H1 (cell line): ENCODE measurements around the gene TMPRSS9. TPM values are rescaled to one million over a fixed set of nuclear protein-coding genes. Genes with fewer than 3 reads are reported as not detected.
"Not testable (repeated sequence)": the region's sequence is repeated elsewhere in the genome, so short reads cannot be mapped to it uniquely, and the experiment has no call there.

ENCODE experiments used
- CTCF ChIA-PET: fragments of 300-600 bp; sonication (Branson Sonifier 250); formaldehyde crosslinking; loops from one replicate; lab custom pipeline; 2021; ENCODE audit not compliant: partially characterized antibody; lab: Charles Lee
- POLR2A ChIA-PET: fragments of 300-600 bp; sonication (Branson Sonifier 250); formaldehyde crosslinking; loops from one replicate; lab custom pipeline; 2021; ENCODE audit warnings: inconsistent platforms; ENCODE audit not compliant: partially characterized antibody; lab: Charles Lee
- DNase-seq, 2 experiments: peaks; one replicate each; pipeline versions ENCODE4 v3.0.0 to v3.0.0-alpha.2; 2010 to 2022; ENCODE audit warnings: low spot score in 2 of 2, low read depth in 1 of 2, mixed read lengths in 1 of 2
- FAIRE-seq: peaks from 2 replicates; lab custom pipeline; 2011; peaks lifted over from hg19 to GRCh38; lab: Jason Lieb, UNC
- H2AFZ ChIP-seq: 2 replicates; pipeline ENCODE4 v1.8.1; 2012; ENCODE audit warnings: low read length, inconsistent platforms
- H2AK5ac ChIP-seq: 2 replicates; pipeline ENCODE4 v1.6.1; 2013; ENCODE audit warnings: low read depth, low read length
- H2BK120ac ChIP-seq: replicated peaks from 2 replicates; pipeline ENCODE3; 2013; ENCODE audit warnings: low read depth, low read length, inconsistent platforms
- H2BK12ac ChIP-seq: 2 replicates; pipeline ENCODE4 v1.6.1; 2013; ENCODE audit warnings: low read depth, low read length
- H2BK15ac ChIP-seq: 2 replicates; pipeline ENCODE4 v1.6.1; 2013; ENCODE audit warnings: low read length
- H2BK20ac ChIP-seq: 2 replicates; pipeline ENCODE4 v1.6.1; 2013; ENCODE audit warnings: low read length
- H2BK5ac ChIP-seq: 2 replicates; pipeline ENCODE4 v1.6.1; 2013; ENCODE audit warnings: low read depth, low read length
- H3K14ac ChIP-seq: 2 replicates; pipeline ENCODE4 v1.6.1; 2013; ENCODE audit warnings: inconsistent platforms; ENCODE audit not compliant: insufficient read length
- H3K18ac ChIP-seq: 2 replicates; pipeline ENCODE4 v1.6.1; 2013; ENCODE audit warnings: low read length; ENCODE audit errors: extremely low read depth
- H3K23ac ChIP-seq: 2 replicates; pipeline ENCODE4 v1.6.1; 2013; ENCODE audit warnings: inconsistent platforms; ENCODE audit not compliant: insufficient read length
- H3K23me2 ChIP-seq: 2 replicates; pipeline ENCODE4 v1.6.1; 2013; ENCODE audit warnings: low read depth, low read length
- H3K27ac ChIP-seq: 2 replicates; pipeline ENCODE4 v1.6.1; 2011; ENCODE audit warnings: low read depth, low read length, inconsistent platforms
- H3K27me3 ChIP-seq, 4 experiments: replicated peaks in 1 of 4; 1 replicate in 1 of 4; 2 replicates in 3 of 4; pipeline versions ENCODE4 v1.6.1 to v1.8.1; 2011 to 2013; ENCODE audit warnings: low read length in 3 of 4, mild to moderate bottlenecking in 3 of 4, inconsistent platforms in 2 of 4, mixed read lengths in 2 of 4, moderate library complexity in 1 of 4; ENCODE audit not compliant: control insufficient read depth in 3 of 4, insufficient read depth in 3 of 4; ENCODE audit errors: extremely low read depth in 1 of 4
- H3K36me3 ChIP-seq, 4 experiments: 2 replicates each; pipeline versions ENCODE4 v1.6.1 to v1.8.1; 2011 to 2013; ENCODE audit warnings: mild to moderate bottlenecking in 4 of 4, low read length in 3 of 4, moderate library complexity in 2 of 4, control low read depth in 1 of 4, inconsistent platforms in 1 of 4; ENCODE audit not compliant: insufficient read depth in 4 of 4, control insufficient read depth in 2 of 4
- H3K4ac ChIP-seq: replicated peaks from 2 replicates; pipeline ENCODE3; 2013; ENCODE audit warnings: low read length, low read depth, mixed read lengths, inconsistent platforms; ENCODE audit not compliant: insufficient read length
- H3K4me1 ChIP-seq, 4 experiments: replicated peaks in 1 of 4; 1 replicate in 1 of 4; 2 replicates in 3 of 4; pipeline versions ENCODE4 v1.6.1 to v1.8.1; 2011 to 2013; ENCODE audit warnings: low read length in 3 of 4, inconsistent platforms in 2 of 4, mixed read lengths in 1 of 4; ENCODE audit not compliant: insufficient read depth in 4 of 4, control insufficient read depth in 3 of 4
- H3K4me2 ChIP-seq, 2 experiments: 2 replicates each; pipeline versions ENCODE4 v1.6.1 to v1.8.1; 2011 to 2013; ENCODE audit warnings: low read depth in 2 of 2, low read length in 2 of 2, control low read depth in 1 of 2, inconsistent platforms in 1 of 2, mild to moderate bottlenecking in 1 of 2; ENCODE audit not compliant: insufficient read depth in 1 of 2
- H3K4me3 ChIP-seq, 4 experiments: fragments of 200-600, 300-600 bp in 1 of 4; sonication (generic), shearing (Covaris generic), sonication (Bioruptor Twin) in 1 of 4; 2 replicates each; pipeline versions ENCODE4 v1.5.1 to v1.8.1; 2011 to 2016; ENCODE audit warnings: low read length in 4 of 4, low read depth in 3 of 4, control low read depth in 2 of 4, inconsistent platforms in 2 of 4, mild to moderate bottlenecking in 2 of 4, mixed read lengths in 1 of 4, moderate library complexity in 1 of 4; ENCODE audit not compliant: insufficient read depth in 2 of 4; ENCODE audit errors: extremely low read depth in 1 of 4
- H3K56ac ChIP-seq: replicated peaks from 2 replicates; pipeline ENCODE3; 2013; ENCODE audit warnings: low read depth, mild to moderate bottlenecking, mixed read lengths, low read length, inconsistent platforms; ENCODE audit not compliant: insufficient read length
- H3K79me1 ChIP-seq: 2 replicates; pipeline ENCODE4 v1.6.1; 2013; ENCODE audit warnings: low read depth, low read length, control low read depth
- H3K79me2 ChIP-seq, 2 experiments: 2 replicates each; pipeline versions ENCODE4 v1.6.1 to v1.8.1; 2012 to 2013; ENCODE audit warnings: low read length in 2 of 2, mild to moderate bottlenecking in 2 of 2, inconsistent platforms in 1 of 2; ENCODE audit not compliant: insufficient read depth in 2 of 2, control insufficient read depth in 1 of 2
- H3K9ac ChIP-seq, 4 experiments: replicated peaks in 1 of 4; 1 replicate in 1 of 4; 2 replicates in 3 of 4; pipeline versions ENCODE4 v1.6.1 to v1.8.1; 2011 to 2013; ENCODE audit warnings: low read depth in 3 of 4, low read length in 3 of 4, control low read depth in 2 of 4, mild to moderate bottlenecking in 2 of 4, moderate library complexity in 2 of 4, inconsistent platforms in 1 of 4; ENCODE audit errors: extremely low read depth in 1 of 4
- H3K9me3 ChIP-seq, 2 experiments: 2 replicates each; pipeline versions ENCODE4 v1.6.1 to v1.8.1; 2012 to 2013; ENCODE audit warnings: mild to moderate bottlenecking in 2 of 2, moderate library complexity in 2 of 2, control low read depth in 1 of 2, inconsistent platforms in 1 of 2, low read depth in 1 of 2, low read length in 1 of 2, mixed read lengths in 1 of 2; ENCODE audit not compliant: insufficient read depth in 2 of 2
- H4K20me1 ChIP-seq, 2 experiments: replicated peaks in 1 of 2; 2 replicates each; pipeline versions ENCODE3 to v1.8.1; 2011 to 2013; ENCODE audit warnings: inconsistent platforms in 2 of 2, low read length in 2 of 2, mild to moderate bottlenecking in 1 of 2; ENCODE audit not compliant: insufficient read depth in 2 of 2, control insufficient read depth in 1 of 2
- H4K5ac ChIP-seq: 2 replicates; pipeline ENCODE4 v1.6.1; 2013; ENCODE audit warnings: low read length, low read depth, mixed read lengths, inconsistent platforms; ENCODE audit not compliant: insufficient read length
- H4K8ac ChIP-seq: 2 replicates; pipeline ENCODE4 v1.8.0; 2013; ENCODE audit warnings: mild to moderate bottlenecking, moderate library complexity, low read length, inconsistent platforms; ENCODE audit not compliant: insufficient read depth; ENCODE audit errors: extremely low read depth
- H4K91ac ChIP-seq: replicated peaks from 2 replicates; pipeline ENCODE3; 2013; ENCODE audit warnings: low read length, mixed read lengths, inconsistent platforms; ENCODE audit not compliant: insufficient read length
- WGBS, 2 experiments: shearing (Covaris generic) in 1 of 2; methylation state at CpG; one replicate each; pipeline versions ENCODE4 v1.1.6 to v1.1.7; 2013 to 2015; ENCODE audit warnings: low lambda C conversion rate in 2 of 2, mixed read lengths in 2 of 2, inconsistent platforms in 1 of 2, low coverage in 1 of 2, missing lambda C conversion rate in 1 of 2; ENCODE audit not compliant: insufficient replicate concordance in 2 of 2, insufficient coverage in 1 of 2, insufficient read length in 1 of 2; ENCODE audit errors: extremely low coverage in 1 of 2, missing lambda C conversion rate in 1 of 2; 5-methylcytosine and 5-hydroxymethylcytosine counted together
- polyA plus RNA-seq, 7 experiments: library from polyadenylated mRNA; depleted of rRNA in 3 of 7; stranded (reverse) in 5 of 7; unstranded in 2 of 7; fragments of >200 nt in 5 of 7; fragments of 200-250 nt in 2 of 7; gene quantifications; 1 replicate in 5 of 7; 2 replicates in 1 of 7; 4 replicates in 1 of 7; pipeline versions ENCODE4 v1.2.1 to v1.2.3, GENCODE V29; 2011 to 2013; ENCODE audit warnings: missing spikeins in 2 of 7, mixed read lengths in 2 of 7
- total RNA-seq: library from RNA; stranded (reverse); fragmentation: NEBNext Ultra II Directional; extraction: Animal tissue kit (Norgen Biotek cat#: 25700); gene quantifications from 2 replicates; pipeline ENCODE4 v1.2.1, GENCODE V29; 2021

Gene TMPRSS9
- total and polyA plus RNA-seq, 2 of the 8 experiments (the other 6 are each of a cell fraction or from before 2014, with no cell fraction given), result 0.15 to 0.19 TPM

DNA sequence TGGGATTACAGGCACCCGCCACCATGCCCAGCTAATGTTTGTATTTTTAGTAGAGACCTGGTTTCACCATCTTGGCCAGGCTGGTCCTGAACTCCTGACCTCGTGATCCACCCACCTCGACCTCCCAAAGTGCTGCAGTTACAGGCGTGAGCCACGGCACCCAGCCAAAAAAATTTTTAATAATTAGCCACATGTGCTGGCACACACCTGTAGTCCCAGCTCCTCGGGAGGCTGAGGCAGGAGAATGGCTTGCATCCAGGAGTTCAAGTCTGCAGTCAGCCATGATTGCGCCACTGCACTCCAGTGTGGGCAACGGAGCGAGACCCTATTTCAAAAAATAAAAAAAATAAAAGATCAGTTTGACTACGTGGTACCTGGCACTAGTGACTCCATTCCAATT is 98.7 kb downstream of the TMPRSS9 start:
- CTCF ChIA-PET, result interaction anchor here (0.7 to 1.1 kb wide), 4 partner anchors 71 to 256 kb away, joined by 3 to 4 read pairs (median 4); no protein-coding TSS in a partner anchor
- not testable (repeated sequence) for H4K5ac ChIP-seq, H3K36me3 ChIP-seq, H2BK15ac ChIP-seq, H4K91ac ChIP-seq, H3K79me1 ChIP-seq, H3K4ac ChIP-seq, H2AK5ac ChIP-seq, H3K18ac ChIP-seq, H3K27me3 ChIP-seq, H2AFZ ChIP-seq, H3K4me3 ChIP-seq, H3K23ac ChIP-seq, H2BK12ac ChIP-seq, H3K4me1 ChIP-seq, H3K14ac ChIP-seq, DNase-seq, H3K27ac ChIP-seq, H2BK120ac ChIP-seq, H3K4me2 ChIP-seq, H3K9me3 ChIP-seq, FAIRE-seq, H3K9ac ChIP-seq, H3K23me2 ChIP-seq, H2BK20ac ChIP-seq, H3K56ac ChIP-seq, H2BK5ac ChIP-seq, H4K8ac ChIP-seq
- WGBS, 2 experiments, result 84% methylated on average over 10 of the region's 10 CpGs; no CpG with 5 or more reads in 1 of the 2 experiments
- H3K79me2 ChIP-seq, result peaks cover 18 to 29% of the 10 kb centered on the region in 2 experiments
- H4K20me1 ChIP-seq, result peaks cover 11 to 15% of the 10 kb centered on the region in 2 experiments
- POLR2A ChIA-PET, result interaction anchor here (3.6 kb wide), 1 partner anchor 32 kb away, joined by 19 read pairs; the partner anchor contains the start of gene TIMM13
